Right cardiac atrium (tissue), 5 donors: ENCODE data around the gene DTX2. TPM values are rescaled to one million over a fixed set of nuclear protein-coding genes. Genes with fewer than 3 reads are reported as not detected.
A peak's percentile ranks its signal among the peaks of the same experiment; 100 is the strongest.
"Not testable (repeated sequence)": the region's sequence is repeated elsewhere in the genome, so short reads cannot be mapped to it uniquely, and the experiment has no call there.

Experiments
- ATAC-seq, 2 donors: fragments of 200-7000 bp; cut with Tn5 transposase; one replicate each; pipeline versions ENCODE4 v1.8.0 to v1.9.1; 2020; ENCODE audit warnings: moderate library complexity in 2 of 2, mild to moderate bottlenecking in 1 of 2
- DNase-seq, 3 donors: peaks; one replicate each; pipeline ENCODE4 v3.0.0-alpha.2; 2020
- H3K27ac ChIP-seq: one replicate; pipeline ENCODE4 v1.5.1; 2013; ENCODE audit warnings: mild to moderate bottlenecking, low read length, control low read depth, moderate library complexity
- H3K27me3 ChIP-seq: one replicate; pipeline ENCODE4 v1.6.1; 2013; ENCODE audit not compliant: control insufficient read depth, insufficient read depth
- H3K4me1 ChIP-seq: one replicate; pipeline ENCODE4 v1.6.1; 2013; ENCODE audit warnings: low read length; ENCODE audit not compliant: control insufficient read depth, insufficient read depth
- H3K4me3 ChIP-seq: one replicate; pipeline ENCODE4 v1.5.1; 2013; ENCODE audit warnings: low read length, control low read depth
- H3K9me3 ChIP-seq: one replicate; pipeline ENCODE4 v1.6.1; 2013; ENCODE audit warnings: low read length; ENCODE audit not compliant: control insufficient read depth
- WGBS: extraction: QIAGEN DNeasy Blood & Tissue Kit; methylation state at CpG from one replicate; pipeline ENCODE4 v1.1.7; 2013; 5-methylcytosine and 5-hydroxymethylcytosine counted together
- intact Hi-C, 4 donors: fragments of 100-400 bp; cut with DNase I; formaldehyde crosslinking; loops; one replicate each; pipeline versions ENCODE4 v1.11.0 to v1.14.0; 2022 to 2023
- polyA plus RNA-seq: library from polyadenylated mRNA; stranded (reverse); fragments of 200-250 nt; gene quantifications from one replicate; pipeline ENCODE4 v1.2.3, GENCODE V29; 2013
- total RNA-seq, 4 donors: library from RNA; stranded (reverse); fragmentation: NEBNext Ultra II Directional; extraction: Animal tissue kit (Norgen Biotek cat#: 25700); gene quantifications; one replicate each; pipeline ENCODE4 v1.2.1, GENCODE V29; 2021
- donor health status: healthy with polysubstance abuse.
- donor health status: DM: no; HTN: yes; CAD: no.
- donor health status: DM: no; HTN: no; CAD: no.
- donor health status: DM: no; HTN: yes; CAD: no; lungs with severe emphysema.
- donor health status: DM: yes; HTN: yes; CAD: no.

DTX2 gene
- total and polyA plus RNA-seq, 5 donors: 6.3 to 14.2 (median 10.7) TPM

DNA sequence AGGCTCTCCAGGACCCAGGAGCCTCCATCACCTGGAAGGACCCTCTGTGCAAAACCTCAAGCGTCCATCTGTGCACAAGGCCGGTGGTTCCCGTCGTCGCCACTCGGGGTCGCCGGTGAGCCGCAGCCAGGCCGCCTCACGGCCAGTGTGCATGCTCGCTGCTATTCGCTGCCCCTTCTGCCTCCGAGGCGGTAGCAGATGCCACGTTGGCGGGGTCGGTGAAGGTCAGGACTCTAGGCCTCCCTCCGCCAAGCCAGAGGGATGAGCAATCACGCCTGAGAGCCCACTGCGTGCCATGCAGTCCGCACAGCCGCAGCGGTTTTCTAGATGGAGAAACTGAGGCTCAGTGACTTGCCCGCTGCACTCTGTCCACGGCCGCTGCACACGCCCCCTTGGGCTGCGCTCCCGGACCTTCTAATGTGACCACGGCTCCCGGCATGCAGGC, 54.5 kb downstream of the DTX2 start:
- intact Hi-C loops: no loop called here
- no peak overlapping the region for H3K4me3 ChIP-seq
- ATAC-seq: peak in 1 of 2 donors; percentile 58

GRCh38 chr7:76516932-76517331, 55.4 kb downstream of the DTX2 start:
- H3K4me3 ChIP-seq, H3K27me3 ChIP-seq, H3K4me1 ChIP-seq, intact Hi-C loops, H3K27ac ChIP-seq, DNase-seq, ATAC-seq, H3K9me3 ChIP-seq: not testable (repeated sequence)
- WGBS: 97% methylated on average over 6 of the region's 6 CpGs

More for the DNA sequence above, 54.5 kb downstream of the DTX2 start:
- H3K9me3 ChIP-seq: no peaks in the 10 kb centered on the region
- no peak overlapping the region for H3K27ac ChIP-seq
- WGBS: 6% methylated on average over 32 of the region's 32 CpGs
- H3K27me3 ChIP-seq: no peaks in the 10 kb centered on the region
- no peaks in the 10 kb centered on the region for H3K4me1 ChIP-seq
- DNase-seq: peak in 2 of 3 donors; percentile 84 to 87

DNA sequence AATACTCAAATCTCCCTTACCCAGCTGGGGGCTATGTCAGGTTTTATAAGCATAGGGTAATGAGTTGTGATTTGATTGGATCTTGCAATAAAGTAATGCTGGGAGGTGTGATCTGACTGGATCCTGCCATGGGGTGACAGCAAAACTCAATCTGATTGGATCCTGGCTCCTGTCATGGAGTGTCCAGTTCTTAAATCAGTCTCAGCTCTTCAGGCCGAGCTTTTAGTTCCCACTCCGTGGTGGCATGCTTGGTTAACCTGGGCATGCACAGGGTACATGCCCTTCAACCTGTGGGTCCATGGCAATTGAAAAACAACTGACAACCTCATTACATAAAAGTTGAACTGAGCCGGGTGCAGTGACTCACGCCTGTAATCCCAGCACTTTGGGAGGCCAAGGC, 64.7 kb downstream of the DTX2 start:
- H3K9me3 ChIP-seq, H3K27ac ChIP-seq, ATAC-seq, DNase-seq, H3K4me3 ChIP-seq, H3K4me1 ChIP-seq, H3K27me3 ChIP-seq, intact Hi-C loops: not testable (repeated sequence)
- WGBS: 87% methylated on average over 2 of the region's 4 CpGs

GRCh38 chr7:76531643-76532042, 70.1 kb downstream of the DTX2 start:
- H3K27ac ChIP-seq, intact Hi-C loops, H3K9me3 ChIP-seq, DNase-seq, ATAC-seq, H3K27me3 ChIP-seq, H3K4me1 ChIP-seq, H3K4me3 ChIP-seq: not testable (repeated sequence)
- 84% methylated on average over 2 of the region's 2 CpGs for WGBS

DNA sequence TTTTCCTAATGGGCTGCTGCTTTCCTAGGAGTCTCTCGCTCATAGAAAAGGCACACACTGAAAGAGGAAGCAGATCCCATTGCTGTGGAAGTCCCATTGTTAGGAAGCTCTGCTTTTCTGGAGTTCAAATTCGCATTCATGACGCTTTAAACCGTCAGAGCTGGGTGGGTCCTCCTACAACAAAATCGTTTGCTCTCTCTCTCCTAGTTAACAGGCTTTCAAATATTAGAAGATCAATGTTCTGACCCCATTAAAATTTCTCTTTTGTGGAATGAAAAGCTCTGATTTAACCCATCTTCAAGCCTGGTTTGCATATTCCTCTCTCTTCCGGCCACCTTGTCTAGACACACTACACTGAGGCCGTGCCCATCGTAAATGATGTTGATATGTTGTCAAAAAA, 81.7 kb downstream of the DTX2 start, which contains the start of gene SPDYE16:
TSS of gene SPDYE16 (minus strand) at position 101 of the 400 bp plus-strand sequence. CDS start 1,838 bp downstream, outside the sequence.
- H3K27me3 ChIP-seq, intact Hi-C loops, H3K9me3 ChIP-seq, H3K27ac ChIP-seq, DNase-seq, H3K4me3 ChIP-seq, ATAC-seq, H3K4me1 ChIP-seq: not testable (repeated sequence)
- no CpG with 5 or more reads among the region's 8 CpGs for WGBS

DNA sequence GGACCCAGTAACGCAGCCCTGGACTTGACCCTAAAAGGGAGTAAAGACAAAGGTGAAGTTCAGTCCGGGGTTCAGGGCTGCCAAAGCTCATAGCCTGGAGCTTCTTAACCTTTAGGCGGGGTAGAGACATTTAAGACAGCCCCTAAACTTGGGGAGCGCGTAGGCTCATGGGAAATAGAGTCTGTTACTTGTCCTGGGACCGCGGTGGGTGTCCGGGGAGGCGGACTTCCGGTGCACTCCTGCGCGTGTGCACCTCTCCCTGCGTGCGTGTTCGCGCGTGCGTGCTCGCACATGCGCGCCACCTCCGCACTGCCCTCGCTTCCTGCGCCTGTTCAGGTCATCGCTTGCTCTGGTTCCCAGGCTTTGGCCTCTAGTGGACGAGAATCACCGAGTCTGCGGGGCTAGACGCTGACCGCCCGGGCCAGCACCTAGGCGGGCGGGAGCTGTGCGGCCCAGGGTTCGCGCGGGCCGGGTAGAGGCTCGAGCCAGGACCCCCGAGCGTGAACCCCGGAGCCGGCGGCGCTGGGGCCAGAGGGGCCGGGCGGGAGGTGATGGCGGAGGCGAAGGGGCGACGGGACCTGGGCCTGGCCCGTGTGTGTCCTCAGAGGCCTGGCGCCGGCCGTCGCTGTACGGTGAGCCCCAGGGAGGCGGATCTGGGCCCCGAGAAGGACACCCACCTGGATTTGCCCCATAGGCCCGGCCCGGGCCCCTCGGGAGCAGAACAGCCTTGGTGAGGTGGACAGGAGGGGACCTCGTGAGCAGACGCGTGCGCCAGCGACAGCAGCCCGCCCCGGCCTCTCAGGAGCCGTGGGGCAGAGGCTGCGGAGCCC, 87.7 kb downstream of the DTX2 start:
- DNase-seq (peak; percentile 93 to 96 (median 95)), ATAC-seq (peak; percentile 100)
- H3K27me3 ChIP-seq, H3K9me3 ChIP-seq, intact Hi-C loops, H3K4me1 ChIP-seq: not testable (repeated sequence)
- peak overlapping the region; percentile 71 for H3K27ac ChIP-seq
- under 1% methylated on average over 71 of the region's 71 CpGs for WGBS
- peak overlapping the region; percentile 70 for H3K4me3 ChIP-seq

DNA sequence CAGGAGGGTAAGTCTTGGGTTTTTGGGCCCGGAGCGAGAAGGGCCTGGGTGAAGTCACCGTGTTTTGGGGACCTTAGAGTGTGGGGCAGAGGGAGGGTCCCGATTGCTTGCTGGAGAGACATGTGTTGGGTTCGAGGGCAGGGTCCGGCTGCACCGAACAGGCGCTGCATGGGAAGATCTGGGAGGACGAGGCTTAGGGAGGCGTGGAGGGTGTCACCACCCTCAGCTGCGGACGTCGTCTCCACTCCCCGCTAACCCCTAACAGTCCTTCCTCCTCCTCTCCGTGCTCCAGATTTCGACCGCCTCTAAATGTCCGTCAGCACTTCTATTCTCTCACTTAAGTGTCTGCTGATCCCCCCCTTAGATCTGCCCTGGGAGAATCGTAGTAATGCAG, 88.3 kb downstream of the DTX2 start:
- H3K27ac ChIP-seq, intact Hi-C loops, H3K4me1 ChIP-seq, H3K27me3 ChIP-seq, H3K9me3 ChIP-seq: not testable (repeated sequence)
- peak in 2 of 3 donors; percentile 22 to 45 for DNase-seq
- peak overlapping the region; percentile 70 for H3K4me3 ChIP-seq
- under 1% methylated on average over 19 of the region's 19 CpGs for WGBS
- ATAC-seq: peak in 1 of 2 donors; percentile 21

DNA sequence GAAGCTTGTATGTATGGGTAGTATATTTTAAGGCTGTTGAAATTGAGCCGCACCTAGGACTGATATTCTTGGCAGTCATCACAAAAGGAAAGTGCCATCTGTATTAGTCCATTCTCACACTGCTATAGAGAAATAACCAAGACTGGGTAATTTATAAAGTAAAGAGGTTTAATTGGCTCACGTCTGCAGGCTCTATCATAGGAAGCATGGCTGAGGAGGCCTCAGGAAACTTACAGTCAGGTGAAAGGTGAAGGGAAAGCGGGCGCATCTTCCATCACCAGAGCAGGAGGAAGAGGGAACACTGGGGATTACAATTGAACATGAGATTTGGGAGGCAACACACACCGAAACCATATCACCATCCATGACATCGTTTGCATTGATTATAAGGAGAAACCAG, 90.5 kb downstream of the DTX2 start:
- 92% methylated on average over 6 of the region's 6 CpGs for WGBS

More for the DNA sequence above, 90.5 kb downstream of the DTX2 start:
- H3K27me3 ChIP-seq, H3K4me3 ChIP-seq, H3K9me3 ChIP-seq, intact Hi-C loops, ATAC-seq, H3K4me1 ChIP-seq, DNase-seq, H3K27ac ChIP-seq: not testable (repeated sequence)

Other genes starting within 250 kb of the DTX2 start
- 1,000 to 10,000 TPM; 1,069 to 1,850 (median 1,464) TPM for gene HSPB1, start 159.0 kb upstream of the DTX2 start, total RNA-seq
- gene HSPB1, start 159.0 kb upstream of the DTX2 start, polyA plus RNA-seq: 2,464 TPM
- 100 to 1,000 TPM; 209 to 282 (median 253) TPM for gene YWHAG, start 102.7 kb upstream of the DTX2 start, total RNA-seq
- gene YWHAG, start 102.7 kb upstream of the DTX2 start, polyA plus RNA-seq: 139 TPM
- gene SSC4D, start 52.0 kb upstream of the DTX2 start, total RNA-seq: 1 to 10 TPM in 2 of 4 donors, under 1 TPM in 2; 0.78 to 1.3 (median 0.96) TPM
- 2.1 TPM for gene SSC4D, start 52.0 kb upstream of the DTX2 start, polyA plus RNA-seq
- gene ZP3, start 36.8 kb upstream of the DTX2 start, total RNA-seq: 1 to 10 TPM in 2 of 4 donors, under 1 TPM in 1, not detected in 1; 0.50 to 2.5 (median 2.4) TPM
- gene ZP3, start 36.8 kb upstream of the DTX2 start, polyA plus RNA-seq: 0.77 TPM
- gene UPK3B, start 48.8 kb downstream of the DTX2 start, total RNA-seq: 1 to 10 TPM in 3 of 4 donors, under 1 TPM in 1; 0.48 to 3.5 (median 1.2) TPM
- gene UPK3B, start 48.8 kb downstream of the DTX2 start, polyA plus RNA-seq: 0.23 TPM
- under 1 TPM in 2 of 4 donors, not detected in 2; 0.17 to 0.26 TPM for gene SPDYE16, start 81.6 kb downstream of the DTX2 start, total RNA-seq
- 0.09 TPM for gene SPDYE16, start 81.6 kb downstream of the DTX2 start, polyA plus RNA-seq
- gene POMZP3, start 165.6 kb downstream of the DTX2 start, total RNA-seq: 10 to 100 TPM in 1 of 4 donors, 1 to 10 TPM in 3; 7.0 to 14.8 (median 7.3) TPM
- 13.3 TPM for gene POMZP3, start 165.6 kb downstream of the DTX2 start, polyA plus RNA-seq